Breast epithelium (tissue), 4 donors: Measurements from ENCODE around the gene HGS. TPM values are rescaled to one million over a fixed set of nuclear protein-coding genes. Genes with fewer than 3 reads are reported as not detected.

Source experiments
- DNase-seq, 2 donors: peaks; one replicate each; pipeline ENCODE4 v3.0.0-alpha.2; 2019; ENCODE audit warnings: low spot score in 2 of 2
- H3K27ac ChIP-seq, 2 donors: fragments of 200-600 bp; sonication (generic) in 1 of 2; one replicate each; pipeline ENCODE4 v1.5.1; 2016 to 2019; ENCODE audit warnings: mild to moderate bottlenecking in 1 of 2
- H3K27me3 ChIP-seq, 2 donors: fragments of 200-600 bp; sonication (generic) in 1 of 2; one replicate each; pipeline versions ENCODE4 v1.5.1 to v1.6.0; 2017 to 2019; ENCODE audit warnings: control low read depth in 1 of 2, mild to moderate bottlenecking in 1 of 2
- H3K36me3 ChIP-seq: fragments of 200-600 bp; one replicate; pipeline ENCODE4 v1.5.1; 2019
- H3K4me1 ChIP-seq, 2 donors: fragments of 200-600 bp; sonication (generic); one replicate each; pipeline ENCODE4 v1.5.1; 2016 to 2019; ENCODE audit warnings: control low read depth in 1 of 2
- H3K4me3 ChIP-seq, 3 donors: fragments of 200-600 bp; sonication (generic); 1 replicate in 2 of 3; 2 replicates in 1 of 3; pipeline ENCODE4 v1.5.1; 2016 to 2019; ENCODE audit warnings: mild to moderate bottlenecking in 3 of 3, moderate library complexity in 2 of 3
- H3K9me3 ChIP-seq, 2 donors: fragments of 200-600 bp; sonication (generic) in 1 of 2; one replicate each; pipeline ENCODE4 v1.5.1; 2016 to 2019; ENCODE audit warnings: control low read depth in 1 of 2
- POLR2A ChIP-seq: fragments of 450-650 bp; IDR thresholded peaks from one replicate; pipeline ENCODE4 v1.6.1; 2016; ENCODE audit warnings: antibody characterized with exemption, mild to moderate bottlenecking, moderate library complexity
- POLR2AphosphoS5 ChIP-seq, 3 donors: sonication (generic); formaldehyde crosslinking; IDR thresholded peaks; one replicate each; pipeline ENCODE4 v1.6.1; 2017; ENCODE audit warnings: antibody characterized with exemption in 3 of 3
- intact Hi-C: fragments of 100-400 bp; cut with DNase I; formaldehyde crosslinking; loops from one replicate; pipeline ENCODE4 v1.15.1; 2023; ENCODE audit warnings: low total_unique reads
- total RNA-seq, 3 donors: library from RNA; depleted of rRNA; stranded (reverse); fragments of >200 nt; gene quantifications; one replicate each; pipeline ENCODE4 v1.1.0, GENCODE V29; 2016
- TF ChIP-seq, protein P1 (sequence below), 3 donors: fragments of 450-650 bp; IDR thresholded peaks; one replicate each; pipeline ENCODE4 v1.5.1; 2016 to 2017; ENCODE audit warnings: antibody characterized with exemption in 3 of 3, mild to moderate bottlenecking in 3 of 3, moderate library complexity in 3 of 3

The HGS gene
- total RNA-seq, 3 donors from 2014 or later, result 61.0 to 75.0 (median 64.6) TPM

DNA sequence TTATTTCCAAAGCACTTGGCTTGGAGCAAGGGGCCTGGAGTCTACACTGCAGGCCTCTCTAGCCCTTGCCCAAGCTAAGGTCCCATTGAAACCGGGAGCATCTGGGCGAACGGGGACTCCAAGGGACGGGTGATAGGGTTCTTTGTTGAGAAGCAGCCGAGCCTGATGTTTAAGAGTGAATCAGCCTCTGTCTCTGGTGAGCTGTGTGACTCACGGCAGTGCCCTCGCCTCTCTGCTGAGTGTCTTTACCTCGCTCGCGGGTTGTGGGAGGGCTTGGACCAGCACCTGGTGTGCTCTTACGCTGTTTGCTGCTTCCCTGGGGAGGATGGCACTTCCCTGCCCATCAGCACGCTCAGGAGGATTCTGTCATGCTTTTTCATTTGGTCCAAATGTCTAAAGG is 1.3 kb downstream of the HGS start:
- peak overlapping the region; percentile 73 to 100 (median 83) for H3K4me3 ChIP-seq
- peak overlapping the region; percentile 5 to 89 for H3K27ac ChIP-seq
- no peaks in the 10 kb centered on the region for H3K27me3 ChIP-seq
- H3K9me3 ChIP-seq, result no peaks in the 10 kb centered on the region
- DNase-seq, result no peak
- H3K36me3 ChIP-seq, result no peaks in the 10 kb centered on the region
- H3K4me1 ChIP-seq, result peaks cover 14 to 28% of the 10 kb centered on the region in 2 donors
- TF ChIP-seq POLR2AphosphoS5 (IDR thresholded peaks at IDR 0.05), result no peak
- TF ChIP-seq POLR2A, result no peak
- TF ChIP-seq, protein P1, sequence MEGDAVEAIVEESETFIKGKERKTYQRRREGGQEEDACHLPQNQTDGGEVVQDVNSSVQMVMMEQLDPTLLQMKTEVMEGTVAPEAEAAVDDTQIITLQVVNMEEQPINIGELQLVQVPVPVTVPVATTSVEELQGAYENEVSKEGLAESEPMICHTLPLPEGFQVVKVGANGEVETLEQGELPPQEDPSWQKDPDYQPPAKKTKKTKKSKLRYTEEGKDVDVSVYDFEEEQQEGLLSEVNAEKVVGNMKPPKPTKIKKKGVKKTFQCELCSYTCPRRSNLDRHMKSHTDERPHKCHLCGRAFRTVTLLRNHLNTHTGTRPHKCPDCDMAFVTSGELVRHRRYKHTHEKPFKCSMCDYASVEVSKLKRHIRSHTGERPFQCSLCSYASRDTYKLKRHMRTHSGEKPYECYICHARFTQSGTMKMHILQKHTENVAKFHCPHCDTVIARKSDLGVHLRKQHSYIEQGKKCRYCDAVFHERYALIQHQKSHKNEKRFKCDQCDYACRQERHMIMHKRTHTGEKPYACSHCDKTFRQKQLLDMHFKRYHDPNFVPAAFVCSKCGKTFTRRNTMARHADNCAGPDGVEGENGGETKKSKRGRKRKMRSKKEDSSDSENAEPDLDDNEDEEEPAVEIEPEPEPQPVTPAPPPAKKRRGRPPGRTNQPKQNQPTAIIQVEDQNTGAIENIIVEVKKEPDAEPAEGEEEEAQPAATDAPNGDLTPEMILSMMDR (IDR thresholded peaks at IDR 0.05), result no peak
- intact Hi-C loops, result no loop called here

- intact Hi-C loops, result no loop called here
- TF ChIP-seq, protein P1 (IDR thresholded peaks at IDR 0.05), result no peak
- TF ChIP-seq POLR2AphosphoS5 (IDR thresholded peaks at IDR 0.05), result no peak
- TF ChIP-seq POLR2A, result no peak
- H3K4me1 ChIP-seq, result peaks cover 14 to 28% of the 10 kb centered on the region in 2 donors
- DNase-seq, result no peak
- H3K9me3 ChIP-seq, result no peaks in the 10 kb centered on the region
- H3K4me3 ChIP-seq, result no peak overlapping the region
- no peak overlapping the region for H3K27ac ChIP-seq
- no peaks in the 10 kb centered on the region for H3K27me3 ChIP-seq
- H3K36me3 ChIP-seq, result peaks cover under 1% of the 10 kb centered on the region
Measured at GRCh38 chr17:81686614-81687013, 2.8 kb downstream of the HGS start.

DNA sequence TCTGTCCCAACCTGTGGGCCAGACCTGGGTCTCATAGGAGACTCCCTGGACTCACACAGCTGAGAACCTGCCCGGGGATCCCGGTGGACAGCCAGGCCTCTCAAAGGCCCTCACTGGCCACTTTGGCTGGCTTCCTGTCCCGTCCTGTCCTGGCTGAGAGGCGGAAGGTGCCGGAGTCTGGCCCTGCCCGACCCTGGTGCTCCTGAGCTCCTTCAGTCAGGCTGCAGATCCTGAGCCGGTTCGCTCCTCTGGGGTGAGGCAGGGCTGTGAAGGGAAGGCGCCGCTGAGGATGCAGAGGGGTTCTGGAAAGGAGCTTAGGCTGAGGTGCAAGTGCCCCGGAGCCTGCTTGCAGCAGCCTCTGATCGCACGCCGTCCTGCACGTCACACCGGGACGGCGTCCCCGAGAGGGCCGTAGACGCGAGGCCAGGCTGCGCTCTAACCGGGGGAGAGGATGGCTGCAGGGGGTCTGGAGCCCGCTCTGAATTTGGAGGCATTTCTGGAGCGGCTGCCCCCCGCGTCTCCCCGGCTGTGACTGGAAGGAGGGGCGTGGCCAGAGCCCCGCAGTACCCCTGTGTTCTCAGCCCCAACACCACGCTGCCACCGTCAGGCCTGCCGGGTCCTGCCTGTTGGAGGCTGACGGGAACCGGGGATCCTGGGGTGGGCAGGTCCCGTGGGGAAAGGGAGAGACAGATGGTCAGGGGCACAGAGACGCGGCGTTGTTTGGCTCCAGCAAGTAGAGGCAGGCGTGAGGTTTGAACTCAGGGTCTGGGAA is 4.1 kb downstream of the HGS start:
- no peak overlapping the region for H3K27ac ChIP-seq
- H3K27me3 ChIP-seq, result no peaks in the 10 kb centered on the region
- no peak overlapping the region for H3K4me3 ChIP-seq
- no peak for DNase-seq
- TF ChIP-seq POLR2A (no peak), POLR2AphosphoS5 (IDR thresholded peaks at IDR 0.05) (no peak)
- TF ChIP-seq, protein P1 (IDR thresholded peaks at IDR 0.05), result no peak
- H3K9me3 ChIP-seq, result no peaks in the 10 kb centered on the region
- peaks cover 6% of the 10 kb centered on the region for H3K36me3 ChIP-seq
- peaks cover 10 to 18% of the 10 kb centered on the region in 2 donors for H3K4me1 ChIP-seq
- intact Hi-C loops, result no loop called here

DNA sequence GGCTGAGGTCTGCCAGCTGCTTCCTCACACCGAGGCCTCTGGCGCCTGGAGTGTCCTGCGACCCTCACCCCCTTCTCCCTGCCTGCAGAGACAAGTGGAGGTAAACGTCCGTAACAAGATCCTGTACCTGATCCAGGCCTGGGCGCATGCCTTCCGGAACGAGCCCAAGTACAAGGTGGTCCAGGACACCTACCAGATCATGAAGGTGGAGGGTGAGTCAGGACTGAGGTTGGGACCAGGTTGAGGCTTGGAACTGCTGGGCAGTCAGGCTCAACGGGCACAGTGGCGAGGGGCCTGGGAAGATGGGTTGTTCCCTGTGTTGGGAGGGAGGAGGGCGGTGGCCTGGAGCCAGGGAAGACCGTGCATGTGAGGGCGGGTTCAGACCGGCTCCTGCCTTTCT is 4.8 kb downstream of the HGS start:
- TF ChIP-seq, protein P1 (IDR thresholded peaks at IDR 0.05), result no peak
- TF ChIP-seq POLR2AphosphoS5 (IDR thresholded peaks at IDR 0.05) (no peak), POLR2A (no peak)
- Histone ChIP-seq H3K4me1 (peaks cover 10 to 18% of the 10 kb centered on the region in 2 donors), H3K27me3 (no peaks in the 10 kb centered on the region), H3K36me3 (peaks cover 6% of the 10 kb centered on the region), H3K27ac (no peak overlapping the region), H3K9me3 (no peaks in the 10 kb centered on the region), H3K4me3 (no peak overlapping the region)
- DNase-seq, result no peak
- intact Hi-C loops, result no loop called here

DNA sequence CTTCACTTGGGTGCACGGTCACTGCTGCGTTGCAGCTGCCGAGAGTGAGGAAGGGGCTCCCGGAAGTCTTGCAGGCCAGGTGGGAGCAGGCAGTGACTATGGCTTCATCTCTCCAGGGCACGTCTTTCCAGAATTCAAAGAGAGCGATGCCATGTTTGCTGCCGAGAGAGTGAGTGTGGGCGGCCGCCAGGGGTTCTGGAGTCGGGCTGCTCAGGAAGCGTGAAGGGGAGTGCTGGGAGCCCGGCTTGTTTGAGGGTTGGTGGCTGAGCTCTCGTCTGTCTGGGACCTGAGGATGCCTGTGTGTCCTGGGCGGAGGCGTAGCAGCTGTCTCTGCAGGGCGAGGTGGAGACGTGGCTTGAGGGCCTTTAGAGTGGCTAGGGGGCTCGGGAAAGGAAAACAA is 6.3 kb downstream of the HGS start:
- no peak overlapping the region for H3K27ac ChIP-seq
- no peak for DNase-seq
- intact Hi-C loops, result no loop called here
- no peak for TF ChIP-seq POLR2A
- TF ChIP-seq, protein P1 (IDR thresholded peaks at IDR 0.05), result no peak
- no peak for TF ChIP-seq POLR2AphosphoS5 (IDR thresholded peaks at IDR 0.05)
- no peak overlapping the region for H3K4me3 ChIP-seq
- peaks cover 5 to 12% of the 10 kb centered on the region in 2 donors for H3K4me1 ChIP-seq
- H3K36me3 ChIP-seq, result peaks cover 6% of the 10 kb centered on the region
- no peaks in the 10 kb centered on the region for H3K27me3 ChIP-seq
- H3K9me3 ChIP-seq, result no peaks in the 10 kb centered on the region
